HS-27A (cell line): ENCODE measurements around the gene KBTBD3.

Experiments used
- DNase-seq: peaks from one replicate; pipeline ENCODE4 v3.0.0-alpha.2; 2012; ENCODE audit warnings: low read depth, missing footprints

KBTBD3 gene, protein sequence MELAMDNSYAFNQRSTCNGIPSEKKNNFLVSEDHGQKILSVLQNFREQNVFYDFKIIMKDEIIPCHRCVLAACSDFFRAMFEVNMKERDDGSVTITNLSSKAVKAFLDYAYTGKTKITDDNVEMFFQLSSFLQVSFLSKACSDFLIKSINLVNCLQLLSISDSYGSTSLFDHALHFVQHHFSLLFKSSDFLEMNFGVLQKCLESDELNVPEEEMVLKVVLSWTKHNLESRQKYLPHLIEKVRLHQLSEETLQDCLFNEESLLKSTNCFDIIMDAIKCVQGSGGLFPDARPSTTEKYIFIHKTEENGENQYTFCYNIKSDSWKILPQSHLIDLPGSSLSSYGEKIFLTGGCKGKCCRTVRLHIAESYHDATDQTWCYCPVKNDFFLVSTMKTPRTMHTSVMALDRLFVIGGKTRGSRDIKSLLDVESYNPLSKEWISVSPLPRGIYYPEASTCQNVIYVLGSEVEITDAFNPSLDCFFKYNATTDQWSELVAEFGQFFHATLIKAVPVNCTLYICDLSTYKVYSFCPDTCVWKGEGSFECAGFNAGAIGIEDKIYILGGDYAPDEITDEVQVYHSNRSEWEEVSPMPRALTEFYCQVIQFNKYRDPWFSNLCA

DNA sequence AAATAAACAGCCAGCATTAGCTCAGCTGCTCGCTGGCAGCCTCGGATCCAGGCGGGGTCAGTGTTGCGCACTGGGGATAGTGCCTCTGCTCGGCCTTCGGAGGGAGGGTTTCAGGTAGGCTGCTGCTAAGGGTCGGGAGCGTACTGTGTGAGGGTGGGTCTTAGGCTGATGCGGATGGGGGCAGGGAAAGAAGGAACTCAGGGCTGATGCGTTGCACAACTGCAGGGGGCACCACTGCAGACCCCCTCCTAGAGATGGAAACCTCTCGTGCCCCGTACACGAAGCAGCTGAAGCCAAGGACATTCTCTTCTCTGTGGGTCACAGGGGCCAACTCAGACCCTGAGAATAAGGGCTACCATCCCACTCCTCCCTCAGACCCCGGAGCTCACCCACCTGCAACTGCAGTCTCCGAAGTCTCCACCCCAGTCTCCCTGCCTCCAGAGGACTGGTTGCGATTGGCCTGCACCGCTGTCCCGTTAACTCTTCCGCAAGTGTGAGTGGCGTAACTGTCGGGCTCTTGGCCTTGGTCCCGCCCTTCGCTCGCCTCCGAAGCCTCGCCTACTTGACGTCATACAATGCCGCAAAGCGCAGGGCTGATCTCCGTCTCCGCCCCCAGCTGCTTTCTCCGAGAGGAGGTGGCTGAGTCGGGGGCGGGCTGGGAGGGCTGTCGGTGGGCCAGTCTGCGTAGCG is at the start of gene KBTBD3:
TSS of gene KBTBD3 (minus strand) at position 429 of the 690 bp plus-strand sequence. CDS start 18,250 bp downstream, outside the sequence.
- peak; percentile 92 for DNase-seq

DNA sequence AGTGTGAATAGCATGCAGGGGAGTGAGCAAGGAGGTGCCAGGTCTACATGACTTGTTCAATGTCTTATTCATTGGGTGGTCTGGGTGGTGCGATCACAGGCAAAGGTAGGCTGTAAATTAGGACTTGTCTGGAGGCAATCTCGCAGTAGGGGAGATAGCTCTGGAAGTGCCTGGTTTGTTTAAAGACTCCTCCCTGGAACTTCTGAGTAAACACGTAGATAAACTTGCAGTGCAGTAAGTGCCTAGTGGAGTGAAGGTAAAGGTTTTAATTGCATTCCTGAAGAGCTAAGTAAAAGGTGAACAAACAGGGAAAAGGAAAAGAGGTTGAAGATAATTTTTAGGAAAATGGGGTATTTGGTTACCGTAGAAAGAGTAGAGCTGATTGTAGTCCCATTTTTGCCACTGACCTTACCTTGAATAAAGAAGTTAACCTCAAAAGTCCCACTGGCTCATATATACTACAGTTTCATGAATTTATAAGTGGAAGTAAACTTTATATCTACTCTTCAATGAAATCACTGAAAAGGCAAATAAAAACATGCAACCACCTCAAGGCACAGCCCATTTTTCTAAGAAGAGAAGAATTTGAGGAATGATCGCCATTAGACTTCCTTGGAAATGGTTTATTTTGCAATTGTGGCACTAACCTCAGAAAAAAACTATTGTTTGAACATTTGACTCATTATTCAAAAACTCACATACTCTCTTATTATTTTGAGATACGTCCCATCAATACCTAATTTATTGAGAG is 44.6 kb upstream of the KBTBD3 start:
- DNase-seq = no peak

DNA sequence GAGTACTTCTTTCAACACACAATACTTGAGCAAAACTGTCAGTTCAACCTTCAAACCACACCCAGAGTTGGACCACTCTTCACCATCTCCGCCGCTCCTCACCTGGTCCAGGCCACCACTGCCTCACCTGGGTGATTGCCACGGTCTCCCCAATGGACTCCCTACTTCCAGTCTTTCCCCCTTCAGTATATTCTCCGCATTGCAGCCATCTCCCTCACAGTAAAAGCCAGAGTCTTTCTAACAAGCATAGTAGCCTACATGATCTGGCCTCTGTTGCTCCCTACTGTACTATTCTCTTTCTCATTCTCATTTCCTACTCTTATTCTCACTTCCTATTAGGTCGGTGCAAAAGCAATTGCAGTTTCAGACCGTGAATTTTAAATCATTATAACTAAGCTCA is 28.8 kb upstream of the KBTBD3 start:
- no peak for DNase-seq

DNA sequence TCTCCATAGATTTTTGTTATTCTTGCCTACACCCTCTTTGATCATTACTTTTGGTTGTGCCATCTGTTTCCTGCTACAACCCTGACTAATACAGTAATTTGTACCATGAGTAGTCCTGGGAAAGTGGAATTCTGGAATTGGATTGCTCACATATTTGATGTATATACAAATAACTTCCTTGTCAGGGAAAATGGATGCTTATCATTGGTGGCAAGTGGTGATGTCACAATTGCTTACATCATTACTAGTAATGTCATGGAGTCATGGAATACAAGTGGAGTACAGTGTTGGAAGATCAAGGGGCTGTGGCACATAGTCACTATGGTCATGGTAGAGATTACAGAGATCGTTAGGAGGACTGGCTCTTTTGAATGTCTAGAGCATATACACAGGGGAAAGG is 24.7 kb upstream of the KBTBD3 start:
- no peak for DNase-seq

DNA sequence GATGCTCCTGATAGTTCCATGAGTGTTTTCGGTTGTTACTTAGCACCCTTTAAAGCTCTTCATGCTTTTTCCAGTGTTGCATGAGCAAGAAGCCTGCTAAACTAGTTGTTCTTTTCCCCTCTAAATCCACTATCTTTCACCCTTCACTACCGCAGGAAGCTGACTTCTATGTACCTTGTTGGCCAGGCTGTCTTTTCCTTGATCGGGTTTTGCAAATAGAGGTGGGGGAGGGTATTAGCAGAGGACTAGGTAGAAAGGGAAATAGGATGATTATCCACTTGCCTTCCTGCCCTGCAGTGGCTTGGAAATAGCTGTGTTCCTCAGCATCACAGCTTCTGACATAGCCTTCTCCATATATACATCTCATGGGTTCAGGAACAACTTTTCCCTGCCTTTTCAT is 24.2 kb upstream of the KBTBD3 start:
- DNase-seq = no peak

DNA sequence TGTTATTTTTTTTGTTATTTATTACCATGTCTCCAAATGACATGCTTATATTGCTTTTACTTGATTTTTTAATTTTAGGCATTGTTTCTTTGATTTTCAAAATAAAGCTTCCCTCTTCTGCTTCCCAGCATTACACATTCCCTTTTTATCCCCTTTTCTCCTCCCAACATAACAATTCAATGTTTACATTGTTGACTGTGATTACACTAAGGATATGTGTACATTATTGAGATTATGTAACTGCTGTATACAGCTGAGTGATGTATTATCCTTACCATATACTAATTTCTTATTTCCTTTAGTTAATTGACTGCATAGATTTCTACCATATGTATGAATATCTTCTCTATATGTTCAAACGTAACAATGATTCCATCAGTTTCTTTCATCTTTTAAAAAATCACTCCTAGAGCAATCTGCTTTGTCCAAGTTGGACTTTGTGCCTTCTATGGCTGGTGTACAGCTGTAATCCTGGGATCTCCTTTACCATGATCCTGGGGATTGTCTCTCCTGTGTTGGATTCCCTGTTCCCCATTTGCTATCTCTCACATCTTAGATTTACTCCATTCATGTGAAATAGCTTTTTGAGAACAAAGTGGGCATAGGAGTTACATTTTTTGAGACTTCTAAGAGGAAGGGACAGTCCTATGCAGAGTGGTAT is 21.9 kb upstream of the KBTBD3 start:
- no peak for DNase-seq

DNA sequence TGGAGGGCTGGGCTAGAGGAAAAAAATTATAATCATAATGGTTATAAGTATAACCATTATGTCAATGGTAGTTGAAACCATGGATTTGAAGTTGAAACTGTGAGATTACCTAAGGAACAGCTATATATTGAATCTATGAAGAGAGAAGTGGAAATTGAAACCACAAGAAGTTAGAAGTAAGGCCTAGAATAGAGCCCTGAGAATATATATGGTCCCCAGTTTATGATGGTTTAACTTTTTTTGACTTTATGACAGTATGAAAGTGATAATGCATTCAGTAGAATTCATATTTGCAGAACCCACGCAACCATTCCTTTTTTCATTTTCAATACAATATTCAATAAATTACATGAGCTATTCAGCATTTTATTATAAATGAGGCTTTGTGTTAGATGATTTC is 15.3 kb upstream of the KBTBD3 start:
- no peak for DNase-seq

DNA sequence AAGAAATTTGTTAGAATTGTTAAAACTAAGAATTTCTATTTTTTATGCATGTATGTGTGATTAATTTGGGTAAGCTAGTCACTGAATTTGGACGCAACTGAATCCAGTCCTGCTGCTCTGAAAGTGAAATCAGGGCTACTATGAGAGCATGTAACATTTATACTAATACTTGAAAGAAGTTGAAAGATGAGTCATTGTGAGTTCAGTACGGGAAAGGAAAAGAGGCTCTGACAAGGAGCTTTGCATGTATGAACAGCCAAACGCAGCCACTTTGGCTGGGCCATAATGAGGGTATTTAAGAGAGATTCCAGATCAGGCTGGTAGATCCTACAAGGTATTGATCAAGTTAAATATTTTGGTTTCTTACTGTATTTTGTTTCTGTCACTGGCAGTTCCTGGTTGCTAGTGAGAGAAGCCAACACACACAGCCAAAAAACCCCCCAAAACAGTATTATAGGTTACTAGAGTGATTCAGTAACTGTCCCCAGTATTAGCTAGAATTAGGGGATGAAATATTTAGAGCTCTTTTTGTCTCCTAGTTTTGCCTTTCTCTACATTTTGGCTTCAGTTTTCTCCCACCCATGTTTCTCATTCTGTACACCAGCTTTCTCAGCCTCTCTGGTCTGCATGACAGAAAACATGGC is 14.5 kb upstream of the KBTBD3 start:
- no peak for DNase-seq

DNA sequence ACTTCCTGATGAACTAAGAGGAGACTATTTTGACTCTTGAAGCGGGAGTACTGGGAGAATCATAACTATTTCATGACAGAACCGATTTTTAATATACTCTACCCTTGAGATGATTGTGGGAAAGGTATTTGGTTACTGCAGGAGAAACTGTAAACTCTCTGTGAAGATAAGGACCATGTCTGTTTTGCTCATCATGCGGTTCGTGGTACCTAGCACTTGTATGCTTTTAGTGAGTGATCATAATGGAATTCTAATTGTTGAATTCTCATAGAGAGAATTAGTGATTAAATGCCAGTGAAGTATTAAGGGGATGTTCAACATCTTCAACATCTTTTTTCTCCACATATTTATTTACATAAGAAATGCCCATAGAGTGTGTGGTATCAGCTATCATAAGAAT is 11.7 kb upstream of the KBTBD3 start:
- no peak for DNase-seq

DNA sequence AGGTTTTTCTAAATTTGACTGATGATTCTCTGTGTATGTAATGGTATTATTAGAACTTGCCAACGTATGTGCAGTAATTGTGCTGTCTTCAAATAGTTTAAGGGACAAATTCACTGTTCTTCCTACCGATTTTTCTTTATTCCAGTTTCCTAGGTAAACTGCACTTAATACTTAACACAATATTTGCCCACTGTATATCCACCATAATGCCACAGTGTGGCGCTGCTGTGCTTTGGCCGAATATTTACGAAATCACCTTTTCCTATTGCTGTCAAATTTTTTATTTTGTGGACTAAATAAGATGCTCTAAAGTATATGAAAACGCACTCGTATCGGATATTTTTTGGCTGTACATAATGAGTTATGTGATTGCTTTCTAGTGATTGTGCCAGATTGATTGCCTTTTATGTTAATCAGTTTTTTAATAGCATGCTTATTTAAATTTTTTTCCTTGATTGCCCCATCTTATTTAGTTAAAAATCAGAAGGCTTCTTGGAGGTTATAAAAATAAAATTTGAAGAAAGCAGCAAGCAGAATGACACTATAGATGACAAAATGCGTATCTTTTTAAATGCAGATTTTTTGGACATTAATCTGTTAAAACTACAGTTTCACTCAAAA is 10.8 kb upstream of the KBTBD3 start:
- DNase-seq = no peak

DNA sequence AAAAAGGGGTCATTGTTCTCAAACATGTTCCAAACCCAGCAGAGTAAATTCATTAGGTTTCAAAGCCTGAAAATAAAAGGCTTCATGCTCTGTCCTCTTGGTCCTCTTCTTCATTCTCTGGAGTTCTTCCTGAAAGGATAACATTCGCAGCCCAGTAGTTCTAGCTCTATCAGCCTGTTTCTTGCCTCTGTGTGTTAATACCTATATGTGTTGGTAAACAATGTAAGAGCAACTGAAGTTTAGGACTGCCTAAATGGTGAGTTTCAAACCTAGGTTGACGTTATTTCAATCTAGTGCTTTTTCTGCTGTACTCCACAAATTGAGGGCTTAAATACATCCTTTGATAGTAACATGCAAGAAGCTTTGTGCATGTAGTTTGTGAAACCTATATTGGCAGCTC is 9.7 kb upstream of the KBTBD3 start:
- DNase-seq = no peak

DNA sequence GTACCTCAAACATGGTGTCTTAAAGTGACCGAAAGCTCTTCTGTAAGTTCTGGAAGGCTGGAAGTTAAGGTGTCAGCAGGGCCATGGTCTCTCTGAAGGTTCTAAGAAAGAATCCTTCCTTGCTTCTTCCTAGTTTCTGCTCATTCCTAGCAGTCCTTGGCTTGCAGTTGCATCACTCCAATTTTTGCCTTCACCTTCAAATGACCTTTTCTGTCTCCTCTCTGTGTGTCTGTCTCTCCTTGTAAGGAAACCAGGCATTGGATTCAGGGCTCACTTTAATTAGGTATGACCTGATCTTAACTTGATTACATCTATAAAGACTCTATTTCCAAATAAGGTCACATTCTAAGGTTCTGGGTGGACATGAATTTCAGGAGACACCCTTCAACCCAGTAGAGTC is 9.0 kb upstream of the KBTBD3 start:
- DNase-seq = no peak

DNA sequence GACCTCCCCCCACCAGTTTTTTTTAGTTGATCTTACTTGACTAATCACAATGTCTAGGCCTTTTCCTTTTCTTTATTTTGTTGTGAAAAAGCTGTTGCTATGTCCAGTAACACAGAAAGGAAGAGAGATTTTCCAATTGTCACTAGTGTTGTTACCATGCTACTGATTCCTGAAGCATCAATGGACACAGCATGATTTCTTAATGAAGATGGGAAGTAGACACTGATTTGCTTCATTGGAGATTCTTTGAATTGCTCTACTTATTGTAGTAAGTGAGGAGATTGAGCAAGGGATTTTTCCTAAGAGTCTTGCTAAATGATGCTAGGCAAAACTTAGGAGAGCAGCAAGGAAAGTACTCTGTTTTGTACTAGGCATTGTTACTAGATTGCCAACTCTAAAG is 4.9 kb upstream of the KBTBD3 start:
- no peak for DNase-seq

DNA sequence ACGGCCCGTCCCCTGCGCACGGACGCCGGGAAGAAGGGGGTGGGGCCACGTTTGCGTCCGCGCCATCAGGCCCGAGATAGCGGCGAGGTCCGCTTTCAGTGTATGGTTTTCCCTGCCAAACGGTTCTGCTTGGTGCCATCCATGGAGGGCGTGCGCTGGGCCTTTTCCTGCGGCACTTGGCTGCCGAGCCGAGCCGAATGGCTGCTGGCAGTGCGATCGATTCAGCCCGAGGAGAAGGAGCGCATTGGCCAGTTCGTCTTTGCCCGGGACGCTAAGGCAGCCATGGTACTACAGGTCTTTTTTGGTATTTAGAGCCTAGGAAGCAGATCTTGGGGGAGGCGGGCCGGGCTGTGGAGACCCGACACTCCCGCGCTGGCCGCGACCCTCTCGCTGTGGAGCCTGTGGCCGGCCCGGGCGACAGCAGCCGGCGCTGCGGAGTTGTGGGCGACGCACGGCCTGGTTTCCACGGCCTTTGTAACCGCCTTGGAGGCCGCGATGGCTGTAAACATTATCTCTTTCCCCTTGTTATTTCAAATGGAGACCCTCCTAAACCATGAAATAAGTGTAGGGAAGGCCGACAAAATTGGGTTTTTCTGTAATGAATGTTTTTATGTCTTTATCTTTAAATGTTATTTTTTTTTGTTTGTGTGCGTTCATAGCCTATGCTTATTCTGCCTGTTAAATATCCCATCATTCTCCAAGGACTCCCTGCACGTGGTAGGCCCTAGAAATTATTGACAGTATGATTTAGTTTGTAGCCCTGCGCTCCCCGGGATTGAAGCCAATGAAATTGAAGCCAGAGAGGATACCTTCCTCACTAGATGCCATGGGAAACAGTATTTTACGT is 685 bp upstream of the KBTBD3 start, which contains the start of gene AASDHPPT:
TSS of gene AASDHPPT (plus strand) at position 54 of the 847 bp plus-strand sequence. CDS start at position 103, 49 bp downstream.
- no peak for DNase-seq

DNA sequence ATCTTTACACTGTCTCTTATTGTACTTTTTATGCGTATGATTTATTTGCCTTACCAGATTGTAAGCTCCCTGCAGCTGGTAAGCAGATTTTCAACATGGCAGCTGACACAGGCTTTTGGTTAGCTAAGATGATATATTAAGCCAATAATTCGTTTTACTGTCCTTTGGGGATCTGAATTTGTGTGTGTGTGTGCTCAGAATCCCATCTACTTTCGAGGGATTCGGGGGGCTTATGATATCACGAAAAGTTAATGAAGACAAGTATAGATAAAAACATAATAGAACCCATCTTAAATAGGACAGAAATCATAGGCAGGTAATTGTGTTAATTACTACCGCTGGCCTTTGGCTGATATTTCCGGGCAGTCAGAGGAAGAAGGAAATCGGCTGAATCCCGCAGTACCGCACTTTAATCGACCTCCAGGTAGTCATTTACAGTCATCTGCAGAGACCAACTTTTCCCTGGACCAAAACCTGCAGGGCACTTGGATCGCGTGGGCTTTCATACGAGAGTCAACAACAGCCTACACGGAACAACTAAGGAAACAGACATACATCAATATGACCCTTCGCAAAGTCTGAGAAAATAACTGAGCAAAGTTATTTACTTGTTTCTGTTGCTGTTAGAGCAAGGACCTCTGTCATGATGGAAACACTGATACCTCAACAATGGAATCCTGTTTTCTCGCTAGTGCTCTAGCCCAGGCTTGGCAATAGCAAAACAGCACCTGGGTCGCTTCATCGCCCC is 802 bp downstream of the KBTBD3 start:
- no peak for DNase-seq

DNA sequence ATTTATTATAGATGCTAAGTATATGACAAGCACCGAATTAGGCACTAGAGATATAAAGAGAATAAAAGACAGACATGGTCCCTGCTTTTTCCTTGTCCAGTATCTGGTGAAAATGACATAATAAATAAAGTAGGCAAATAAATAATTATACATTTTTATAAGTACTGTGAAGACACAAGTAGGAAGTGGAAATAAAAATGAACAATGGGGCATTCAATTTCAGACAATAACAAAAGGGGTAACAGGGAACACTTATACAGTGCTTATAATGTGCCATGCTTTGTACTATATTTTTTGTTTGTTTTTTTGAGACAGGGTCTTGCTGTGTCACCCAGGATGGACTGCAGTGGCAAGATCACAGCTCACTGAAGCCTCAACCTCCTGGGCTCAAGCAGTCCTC is 4.3 kb downstream of the KBTBD3 start:
- DNase-seq = no peak

DNA sequence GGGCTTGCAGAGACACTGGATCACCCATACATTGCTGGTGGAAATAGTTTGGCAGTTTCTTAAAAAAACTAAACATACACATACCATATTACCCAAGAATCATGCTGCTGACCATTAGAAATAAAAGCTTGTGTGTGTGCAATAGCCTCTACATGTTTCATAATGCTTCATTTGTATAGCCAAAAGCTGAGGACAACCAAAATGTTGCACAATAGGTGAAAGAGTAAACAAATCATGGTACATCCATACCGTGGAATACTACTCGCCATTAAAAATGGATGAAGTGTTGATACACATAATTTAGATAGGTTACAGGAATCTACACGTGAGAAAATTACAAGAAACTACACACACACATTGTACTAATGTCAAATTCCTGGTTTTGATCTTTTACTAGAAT is 6.5 kb downstream of the KBTBD3 start:
- no peak for DNase-seq

DNA sequence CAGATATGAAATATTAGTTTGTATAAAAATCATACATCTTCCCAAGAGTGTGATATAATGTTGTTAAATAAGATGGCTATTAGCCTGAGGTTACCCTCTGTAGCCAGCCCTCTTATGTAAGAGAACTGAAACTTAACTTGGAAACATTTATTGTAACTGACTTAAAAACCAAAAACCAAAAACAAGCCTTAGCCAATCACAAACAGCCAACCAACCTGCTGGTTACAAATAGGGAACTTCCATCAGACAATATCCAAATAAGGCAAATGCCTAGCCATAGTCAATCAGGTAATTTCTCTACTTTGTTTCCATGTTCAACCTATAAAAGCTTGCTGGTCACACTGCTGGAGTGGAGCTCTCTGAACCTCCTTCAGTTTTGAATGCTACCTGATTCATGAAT is 14.1 kb downstream of the KBTBD3 start:
- DNase-seq = no peak
